ENCODE results near the gene UCN.
"Not testable (repeated sequence)": the region's sequence is repeated elsewhere in the genome, so short reads cannot be mapped to it uniquely, and the experiment has no call there.

UCN gene

DNA sequence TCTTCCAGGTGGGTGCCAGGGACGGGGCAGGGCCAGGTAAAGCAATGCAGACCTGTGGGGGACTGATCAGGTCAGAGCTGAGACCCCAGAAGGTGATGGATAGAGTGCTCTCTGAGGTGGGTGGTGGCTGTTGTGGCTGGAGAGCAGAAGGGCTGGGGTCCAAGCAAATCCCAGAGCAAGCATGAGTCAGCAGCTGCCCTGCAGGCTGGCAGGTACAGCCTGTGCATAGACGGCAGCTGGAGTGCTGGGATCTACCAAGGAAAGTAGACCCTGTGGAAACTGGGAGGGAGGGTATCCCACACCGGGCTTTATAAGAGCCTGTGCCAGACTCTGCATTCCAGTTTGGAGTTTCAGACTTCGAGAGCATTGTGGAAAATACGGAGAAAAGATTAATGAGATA lies 25.4 kb downstream of the UCN start:
- no peak for DNase-seq (ENCODE audit: low read depth)

DNA sequence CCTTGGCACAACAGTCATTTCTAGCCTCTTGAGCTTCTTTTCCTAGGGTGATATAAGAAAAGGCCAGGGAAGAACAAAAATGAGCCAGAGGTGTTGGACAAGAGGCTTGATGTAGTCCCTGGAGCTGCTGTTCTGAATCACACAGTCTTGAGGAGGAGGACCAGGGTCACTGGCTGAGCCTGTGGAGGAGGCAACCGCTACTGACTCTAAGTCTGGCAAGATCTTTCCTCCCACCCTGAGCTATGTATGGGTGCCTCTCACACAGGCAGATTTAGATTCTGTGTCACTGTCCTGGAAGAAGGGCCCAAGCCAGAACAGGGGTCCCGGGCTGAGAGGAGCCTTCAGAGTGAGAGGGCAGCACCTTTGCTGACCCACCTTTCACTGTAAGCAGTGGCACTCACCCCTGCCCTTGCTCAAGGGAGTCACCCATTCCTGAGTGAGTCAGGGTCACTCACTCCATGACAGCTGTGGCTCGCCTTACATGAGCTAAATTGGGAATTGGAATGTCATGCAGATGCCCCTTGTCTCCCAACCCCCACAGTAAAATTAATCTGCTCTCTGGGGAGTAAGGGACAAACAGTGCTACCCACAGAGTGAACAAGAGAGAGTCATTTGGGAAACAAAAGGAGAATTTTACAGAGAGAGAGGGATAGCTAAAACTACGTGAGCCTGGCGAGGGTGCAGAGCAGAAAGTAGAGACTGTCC lies 26.2 kb downstream of the UCN start, which contains the start of gene TRIM54:
Gene TRIM54, plus strand, starts transcription at position 575 of the 705 bp plus-strand sequence. CDS start 303 bp downstream, outside the sequence.
- no peak for DNase-seq (ENCODE audit: low read depth)

DNA sequence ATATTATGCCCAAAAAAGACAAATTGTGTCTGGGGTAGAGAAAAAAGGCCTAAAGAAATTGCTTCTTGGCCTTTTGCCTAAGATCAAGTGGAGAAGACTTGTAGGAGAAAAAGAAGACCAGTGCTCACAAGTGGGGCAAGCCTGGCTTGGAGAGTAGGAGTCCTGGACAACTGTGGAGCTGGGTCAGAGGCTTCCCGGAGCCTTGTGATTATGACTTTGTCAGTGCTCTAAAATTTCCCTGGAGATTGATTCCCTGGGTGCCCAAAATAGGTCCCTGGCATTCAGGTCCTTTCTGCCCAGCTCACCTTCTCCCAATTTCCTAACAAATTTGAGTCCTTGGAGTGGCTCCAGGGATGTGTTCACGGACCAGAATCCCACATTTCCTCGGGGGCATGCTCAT lies 26.8 kb downstream of the UCN start:
- DNase-seq (ENCODE audit: low read depth) = no peak

DNA sequence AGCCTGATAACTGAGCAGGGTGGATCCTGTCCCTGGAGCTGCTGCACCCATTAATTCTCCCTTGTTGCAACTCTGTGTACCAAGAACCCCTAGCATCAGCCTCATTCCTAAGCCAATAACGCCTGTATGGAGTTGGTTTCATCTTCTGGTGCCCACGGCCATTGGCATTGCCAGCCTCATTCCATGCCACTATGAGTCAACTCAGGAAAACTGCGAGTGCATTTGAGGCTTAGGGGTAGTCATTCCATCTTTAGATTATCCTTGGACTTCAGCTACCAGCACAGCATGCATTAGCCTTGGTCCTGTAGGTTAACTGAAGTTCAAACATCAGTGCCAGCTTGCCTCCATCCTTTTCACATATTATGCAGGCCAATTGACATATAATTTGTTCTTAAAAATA lies 27.4 kb downstream of the UCN start:
- no peak for DNase-seq (ENCODE audit: low read depth)

DNA sequence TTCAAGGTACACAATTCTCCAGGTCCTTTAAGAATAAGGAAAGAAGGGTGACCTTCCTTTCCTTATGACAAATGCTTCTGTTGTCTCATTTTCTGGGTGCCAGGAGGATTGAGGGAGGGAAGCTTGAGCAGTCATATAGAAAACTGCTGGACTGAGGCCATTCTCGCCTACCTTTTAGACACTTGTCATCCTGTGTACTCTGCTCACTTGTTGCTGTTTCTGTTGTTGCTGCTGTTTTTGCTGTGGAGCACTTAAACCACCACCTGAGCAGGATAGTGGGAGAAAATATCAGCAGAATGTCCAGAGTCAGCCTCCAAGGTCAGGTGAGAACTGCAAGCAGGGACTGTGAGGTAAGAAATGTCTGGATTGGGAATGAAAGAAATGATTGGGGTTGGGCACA lies 30.2 kb downstream of the UCN start:
- no peak for DNase-seq (ENCODE audit: low read depth)

DNA sequence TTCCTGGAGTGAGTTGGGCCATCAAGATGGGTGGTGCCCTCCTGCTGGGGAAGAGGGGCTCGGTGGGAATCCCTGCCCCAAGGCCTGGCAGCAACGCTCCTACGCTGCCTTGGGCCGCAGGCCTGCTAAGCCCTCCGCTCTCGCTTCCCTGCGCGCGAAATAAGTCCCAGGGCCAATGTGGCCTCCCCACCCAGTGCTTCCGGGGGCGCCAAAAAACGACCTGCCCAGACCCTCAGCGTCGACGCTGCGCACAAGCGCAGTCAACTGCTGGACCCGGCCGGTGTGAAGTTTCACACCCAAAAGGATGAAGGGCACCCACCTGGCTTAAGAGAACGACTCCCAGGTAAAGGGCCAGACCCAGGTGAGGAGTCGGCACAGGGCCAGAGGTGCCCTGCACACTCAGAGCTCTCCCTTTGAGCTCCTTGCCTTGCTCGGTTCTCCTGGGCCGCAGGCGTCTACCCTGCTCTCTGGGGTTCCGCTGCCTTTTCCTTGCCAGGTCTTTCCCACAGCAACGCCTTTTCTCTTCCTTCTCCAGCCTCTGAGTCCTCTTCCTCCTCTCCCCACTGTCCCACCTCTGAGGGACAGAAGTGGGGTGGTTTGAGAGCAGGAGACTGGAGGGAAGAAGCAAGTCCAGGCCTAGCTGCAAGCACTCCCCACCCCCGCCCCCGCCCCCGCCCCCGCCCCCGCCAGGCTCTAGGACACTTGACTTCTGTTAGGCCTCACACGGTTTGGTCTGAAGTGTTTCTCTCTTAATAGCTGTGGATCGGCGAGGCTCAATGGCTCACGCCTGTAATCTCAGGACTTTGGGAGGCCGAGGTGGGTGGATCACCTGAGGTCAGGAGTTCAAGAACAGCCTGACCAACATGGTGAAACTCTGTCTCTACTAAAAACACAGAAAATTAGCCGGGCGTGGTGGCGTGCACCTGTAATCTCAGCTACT lies 32.8 kb downstream of the UCN start, which contains the start of gene DNAJC5G:
Gene DNAJC5G, plus strand, starts transcription at position 223 of the 940 bp plus-strand sequence. CDS start 1,296 bp downstream, outside the sequence.
- DNase-seq (ENCODE audit: low read depth) = no peak

DNA sequence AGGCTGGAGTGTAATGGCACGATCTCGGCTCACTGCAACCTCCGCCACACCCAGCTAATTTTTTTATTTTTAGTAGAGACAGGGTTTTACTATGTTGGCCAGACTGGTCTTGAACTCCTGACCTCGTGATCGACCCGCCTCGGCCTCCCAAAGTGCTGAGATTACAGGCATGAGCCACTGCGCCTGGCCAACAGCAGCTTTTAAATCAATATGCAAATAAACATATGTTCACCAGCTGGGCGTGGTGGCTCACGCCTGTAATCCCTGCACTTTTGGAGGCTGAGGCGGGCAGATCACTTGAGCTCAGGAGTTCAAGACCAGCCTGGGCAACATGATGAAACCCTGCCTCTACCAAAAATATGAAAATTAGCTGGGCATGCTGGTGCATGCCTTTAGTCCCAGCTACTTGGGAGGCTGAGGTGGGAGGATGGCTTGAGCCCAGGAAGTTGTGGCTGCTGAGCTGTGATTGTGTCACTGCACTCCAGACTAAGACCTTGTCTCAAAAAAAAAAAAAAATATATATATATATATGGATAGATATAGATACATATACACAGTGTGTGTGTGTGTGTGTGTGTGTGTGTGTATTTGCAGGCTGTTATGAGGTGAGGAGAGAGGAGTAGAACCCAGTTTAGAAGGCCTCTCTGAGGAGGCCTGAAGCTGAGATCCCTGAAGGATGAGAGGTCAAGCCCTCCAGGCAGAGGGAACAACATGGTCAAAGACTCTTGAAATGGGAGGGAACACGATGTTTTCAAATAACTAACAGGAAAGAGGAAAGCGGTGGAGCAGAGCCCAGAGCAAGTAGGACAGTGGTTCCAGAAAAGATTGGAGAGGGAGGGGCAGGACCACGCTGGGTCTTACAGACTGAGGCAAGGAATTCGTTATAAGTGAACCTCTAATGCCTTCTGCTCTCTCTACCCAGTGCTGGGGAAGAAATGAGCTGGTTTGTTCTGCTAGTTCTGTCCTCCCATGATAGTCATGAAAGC lies 35.4 kb downstream of the UCN start:
- DNase-seq (ENCODE audit: low read depth) = not testable (repeated sequence)

DNA sequence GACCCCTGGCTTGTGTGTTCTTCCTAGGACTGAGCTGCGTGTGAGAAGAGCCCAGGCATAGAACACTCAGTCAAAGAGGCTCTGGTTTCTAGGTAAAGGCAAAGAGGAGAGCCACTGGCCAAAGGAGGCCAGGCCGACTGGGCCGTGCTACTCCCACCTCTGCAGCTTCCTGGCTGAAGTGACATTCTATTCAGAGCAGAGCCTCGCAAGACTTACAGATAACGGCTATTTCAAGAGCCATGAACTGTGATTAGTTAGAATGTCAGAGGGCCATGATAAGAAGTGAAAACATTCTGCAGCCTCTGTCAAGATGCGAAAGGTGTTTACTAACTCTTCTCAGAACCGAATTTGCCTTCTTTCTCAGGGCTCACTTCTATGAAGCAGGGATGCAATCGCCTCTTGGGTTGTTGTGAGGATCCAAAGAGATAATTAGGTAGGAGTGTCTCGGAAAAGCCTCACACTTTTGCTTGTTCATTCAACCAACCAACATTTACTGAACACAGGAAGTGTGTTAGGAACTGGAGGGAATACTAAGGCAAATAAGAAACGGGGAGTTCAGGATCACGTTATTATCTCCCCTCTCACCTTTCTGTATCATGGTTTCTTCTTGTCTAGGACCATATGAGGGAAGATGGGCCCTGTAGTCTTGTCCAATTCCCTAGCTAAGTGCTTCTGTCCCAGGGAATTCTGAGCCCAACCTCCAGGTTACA lies 36.5 kb downstream of the UCN start:
- no peak for DNase-seq (ENCODE audit: low read depth)

DNA sequence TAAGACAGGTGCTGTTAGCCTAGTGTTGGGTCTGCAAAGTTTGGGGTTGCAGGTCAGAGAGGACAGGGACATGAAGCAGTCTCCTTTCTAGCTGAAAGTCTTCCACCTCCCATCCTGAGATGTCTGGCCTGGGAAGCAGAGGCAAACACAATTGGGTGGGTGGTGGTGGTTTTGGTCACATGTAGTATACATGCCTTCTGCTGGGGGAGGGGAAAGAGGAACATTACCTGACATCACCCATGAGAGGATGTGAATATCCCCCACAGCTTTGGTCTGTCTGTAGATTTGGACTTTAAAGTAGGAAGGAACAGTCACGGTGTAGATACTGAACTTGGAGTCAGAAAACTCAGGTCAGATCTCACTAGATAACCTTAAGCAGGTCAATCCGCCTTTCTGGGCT lies 37.6 kb downstream of the UCN start:
- no peak for DNase-seq (ENCODE audit: low read depth)

DNA sequence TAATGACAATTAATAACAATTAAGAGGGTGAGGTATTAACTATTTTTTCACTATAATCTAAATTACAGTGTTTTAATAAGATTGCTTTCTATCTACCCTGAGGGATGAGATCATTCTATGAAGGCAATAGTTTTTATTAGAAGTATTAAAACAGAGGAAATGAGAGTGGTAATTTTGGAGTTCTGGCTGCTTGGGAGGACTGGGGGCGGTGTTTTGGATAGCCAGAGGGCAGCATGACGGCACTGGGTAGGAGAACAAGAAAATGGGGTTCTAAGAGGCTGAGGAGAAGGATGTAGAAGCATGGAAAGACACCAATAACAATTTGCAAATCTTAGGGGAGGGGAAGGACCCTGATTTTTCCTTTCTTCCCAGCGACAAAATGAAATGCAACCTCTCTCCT lies 38.1 kb downstream of the UCN start:
- no peak for DNase-seq (ENCODE audit: low read depth)

DNA sequence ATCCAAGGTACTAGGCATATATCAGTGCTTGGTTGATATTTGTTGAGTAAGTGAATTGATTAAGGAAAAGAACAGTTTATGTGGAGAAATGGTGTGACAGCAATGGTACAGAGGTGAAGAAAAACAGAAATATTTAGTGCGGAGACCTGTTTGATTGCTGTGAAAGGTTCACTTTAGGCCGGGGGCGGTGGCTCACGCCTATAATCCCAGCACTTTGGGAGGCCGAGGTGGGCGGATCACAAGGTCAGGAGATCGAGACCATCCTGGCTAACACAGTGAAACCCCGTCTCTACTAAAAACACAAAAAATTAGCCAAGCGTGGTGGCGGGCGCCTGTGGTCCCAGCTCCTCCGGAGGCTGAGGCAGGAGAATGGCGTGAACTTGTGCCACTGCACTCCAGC lies 39.9 kb downstream of the UCN start:
- DNase-seq (ENCODE audit: low read depth) = not testable (repeated sequence)

DNA sequence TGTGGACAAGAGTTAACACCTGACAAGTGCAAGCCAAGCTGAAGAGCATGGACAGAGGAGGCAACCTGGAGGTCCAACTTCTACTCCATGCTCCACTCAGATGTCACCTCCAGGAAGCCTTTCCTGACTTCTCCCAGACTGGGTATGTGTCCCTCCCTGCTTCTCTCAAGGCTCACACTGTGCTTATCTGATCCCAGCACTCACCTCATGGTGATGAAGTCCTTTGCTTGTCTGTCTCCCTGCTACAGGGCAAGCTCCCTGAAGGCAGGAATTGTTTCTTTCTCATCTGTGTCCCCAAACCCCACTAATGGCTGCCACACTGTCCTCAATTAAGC lies 42.7 kb downstream of the UCN start:
- no peak for DNase-seq (ENCODE audit: low read depth)

DNA sequence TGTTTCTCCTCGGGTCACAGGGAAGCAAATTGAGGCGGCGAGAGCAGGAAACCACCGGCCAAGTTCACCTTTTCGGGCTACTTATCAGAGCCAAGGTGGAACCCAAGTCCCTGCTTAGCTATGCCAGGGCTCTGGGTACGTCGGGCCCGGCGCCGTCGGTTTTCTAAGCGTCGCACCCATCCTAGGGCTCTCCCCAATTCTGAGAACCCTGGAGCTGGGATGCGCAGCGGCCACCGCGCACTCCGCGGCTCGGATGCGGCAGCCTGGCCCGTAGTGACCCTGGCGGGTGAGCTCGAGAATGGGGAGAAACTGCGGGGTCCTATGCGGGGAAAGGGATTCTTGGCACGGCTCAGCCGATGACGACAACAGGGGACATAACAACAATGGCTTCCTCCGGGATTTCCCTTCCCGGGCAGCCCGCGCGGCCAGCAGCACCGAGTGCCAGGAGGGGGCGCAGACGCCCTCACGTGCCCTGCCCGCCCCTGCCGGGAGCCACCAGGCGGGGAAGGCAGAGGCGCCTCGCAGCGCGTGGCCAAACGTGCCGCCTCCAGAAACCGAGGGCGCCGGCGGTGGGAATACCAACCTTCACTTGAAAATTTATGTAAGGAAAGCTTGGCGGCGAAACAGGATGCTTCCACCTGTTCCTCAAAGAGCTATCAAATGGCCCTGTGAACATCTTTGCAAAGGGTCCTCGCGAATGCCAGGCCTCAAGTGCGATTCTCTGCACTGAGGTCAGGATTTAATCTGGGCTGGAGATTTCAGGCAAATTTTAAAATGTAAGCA lies 43.3 kb downstream of the UCN start:
- DNase-seq (ENCODE audit: low read depth) = peak; percentile 69

DNA sequence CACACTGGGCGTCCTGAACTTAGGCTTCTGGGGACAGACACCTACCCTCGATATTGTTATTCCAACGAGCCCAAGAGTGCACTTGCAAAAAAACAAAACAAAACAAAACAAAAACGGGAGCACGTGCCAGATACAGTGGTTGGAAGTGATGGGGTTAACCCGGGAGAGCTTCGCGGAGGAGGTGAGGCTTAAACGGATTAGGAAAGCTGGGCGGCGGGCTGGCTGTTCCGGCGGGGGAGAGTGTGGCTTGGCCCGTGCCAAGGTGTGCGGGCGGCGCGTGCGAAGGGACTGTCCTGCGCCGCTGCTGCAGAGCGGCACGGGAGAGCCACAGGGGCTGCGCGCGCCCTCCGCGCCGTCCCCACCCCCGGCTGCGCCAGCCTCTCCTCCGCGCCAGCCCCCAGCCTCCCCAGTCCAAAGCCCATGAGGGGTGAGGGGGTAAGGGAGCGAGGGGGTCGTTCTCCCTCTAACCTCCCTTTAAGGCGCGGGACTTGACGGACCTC lies 43.9 kb downstream of the UCN start:
- DNase-seq (ENCODE audit: low read depth) = no peak

DNA sequence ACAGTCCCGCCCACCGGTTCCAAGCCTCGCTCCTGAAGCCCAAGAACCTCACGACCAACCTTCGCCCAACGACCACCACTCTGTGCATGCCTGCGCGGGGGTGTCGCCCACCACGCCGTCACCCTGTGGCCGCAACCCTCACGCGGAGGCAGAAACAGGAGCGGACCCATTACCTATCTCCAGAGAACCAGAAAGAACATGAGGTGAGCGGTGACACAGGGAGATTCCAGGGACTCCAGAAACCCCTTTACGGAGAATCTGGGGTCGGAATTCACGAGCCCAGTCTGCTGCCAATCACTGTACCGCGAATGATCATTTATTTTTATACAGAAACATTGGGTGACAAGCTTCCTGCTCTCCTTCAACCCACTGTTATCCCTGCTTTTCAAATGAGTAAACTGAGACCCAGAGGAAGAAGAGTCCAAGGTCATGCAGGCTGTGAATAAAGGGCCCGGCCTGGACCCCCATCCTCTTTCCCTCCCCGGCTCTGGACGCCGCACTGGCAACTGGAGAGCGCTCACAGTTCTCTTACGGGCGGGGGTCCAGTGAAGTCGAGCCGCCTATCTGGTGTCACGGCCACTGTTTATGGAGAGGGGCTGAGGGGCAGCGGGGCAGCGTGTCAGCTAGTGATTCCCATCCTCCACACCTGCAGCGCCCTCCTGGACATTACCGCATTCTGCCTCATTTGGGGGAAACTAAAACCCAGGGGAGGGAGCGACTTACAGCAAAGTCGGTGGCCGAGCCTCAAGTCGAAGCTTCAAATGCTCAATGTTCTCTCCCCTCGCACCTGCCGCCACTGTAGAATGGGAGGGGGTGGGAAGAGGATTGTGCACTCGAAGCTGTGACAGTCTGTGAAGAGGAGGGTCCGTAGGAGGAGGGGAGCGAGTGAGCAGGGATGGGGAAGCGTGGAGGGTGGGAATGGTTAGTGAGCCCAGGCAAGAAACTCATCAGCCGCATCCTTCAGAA lies 44.7 kb downstream of the UCN start:
- no peak for DNase-seq (ENCODE audit: low read depth)

DNA sequence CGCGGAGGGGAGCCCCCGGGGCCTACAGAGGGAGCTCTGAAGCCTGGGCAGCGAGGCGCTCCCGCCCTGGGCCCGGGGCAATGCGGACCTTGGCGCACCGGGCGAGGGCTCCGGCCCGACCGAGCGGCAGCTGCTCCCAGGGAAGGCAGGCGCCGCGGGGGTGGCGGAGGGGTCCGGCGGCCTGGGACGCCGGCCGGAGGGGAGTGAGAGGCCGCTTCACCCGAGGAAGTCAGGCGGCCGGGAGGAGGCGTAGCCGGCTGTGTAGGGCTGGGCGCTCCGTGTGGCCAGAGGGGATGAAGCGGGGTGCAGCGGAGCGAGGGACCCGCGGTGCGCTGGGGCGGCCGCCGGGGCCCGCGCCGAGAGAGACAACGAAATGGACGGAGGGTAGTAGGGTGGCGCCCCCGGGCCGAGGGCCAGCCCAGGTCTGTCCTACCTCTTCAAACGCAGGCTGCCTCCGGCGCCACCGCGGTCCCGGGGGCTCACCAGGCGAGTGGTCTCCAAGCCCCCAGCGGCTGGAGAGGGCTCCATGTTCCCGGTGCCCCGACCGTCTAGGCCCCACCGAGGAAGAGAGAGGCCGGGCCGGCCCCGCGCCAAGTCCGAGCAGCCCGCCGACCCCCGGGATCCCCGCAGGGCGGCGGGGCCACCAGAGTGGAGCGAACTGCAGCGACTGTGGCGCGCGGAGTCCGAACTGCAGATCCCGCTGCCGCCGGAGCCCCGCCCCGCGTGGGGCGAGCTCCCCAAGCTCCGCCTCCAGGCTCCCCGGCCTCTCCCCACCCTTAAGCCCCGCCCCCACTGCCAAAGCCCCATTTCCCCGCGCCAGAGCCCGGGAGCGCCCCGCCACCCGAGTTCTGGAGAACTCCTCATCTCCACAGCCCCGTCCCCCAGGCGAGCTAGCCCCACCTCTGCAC lies 45.6 kb downstream of the UCN start, which contains the start of gene SLC30A3:
Gene SLC30A3, minus strand, starts transcription at position 669 of the 908 bp plus-strand sequence. Its CDS starts 141 bp downstream, at position 528.
- DNase-seq (ENCODE audit: low read depth) = peak; percentile 50

DNA sequence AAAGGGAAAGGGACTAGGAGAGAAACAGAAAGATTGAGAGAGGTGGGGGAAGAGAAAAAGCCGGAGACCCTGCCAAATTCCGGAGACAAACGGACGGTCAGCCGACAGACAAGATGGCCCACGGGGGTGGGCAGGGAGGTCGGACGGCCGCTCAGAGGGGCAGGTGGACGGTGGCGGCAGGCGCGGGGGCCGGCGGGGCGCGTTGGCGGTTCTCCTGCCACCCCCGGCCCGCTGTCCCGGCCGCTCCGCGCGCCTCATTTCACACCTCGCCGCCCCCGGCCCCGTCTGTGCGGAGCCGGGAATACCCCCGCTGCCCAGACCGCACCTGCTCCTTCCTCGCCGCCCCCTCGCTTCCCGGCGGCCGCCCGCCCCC lies 46.3 kb downstream of the UCN start:
- no peak for DNase-seq (ENCODE audit: low read depth)
